ENCODE data around the gene CRTC1.

GRCh38 chr19:18699403-18700054 is 16.0 kb downstream of the CRTC1 start:
- TF ChIP-seq POLR2AphosphoS5 (IDR thresholded peaks at IDR 0.05; ENCODE audit: low read depth, low read length) = no peak
- no peak for TF ChIP-seq SIN3A (IDR thresholded peaks at IDR 0.05; ENCODE audit: borderline replicate concordance, insufficient read depth, low read length)
